KMS-11 (cell line): ENCODE results near the gene PAPPA2.

Experiments
- H2AFZ ChIP-seq: fragments of 200-600 bp; sonication (generic); 2 replicates; pipeline ENCODE4 v1.6.1; 2016; ENCODE audit warnings: antibody characterized with exemption, mixed run types, low read depth
- H3K27ac ChIP-seq: fragments of 200-600 bp; sonication (generic); 2 replicates; pipeline ENCODE4 v1.6.1; 2016; ENCODE audit warnings: mild to moderate bottlenecking, mixed run types
- H3K27me3 ChIP-seq: fragments of 200-600 bp; sonication (generic); 2 replicates; pipeline ENCODE4 v1.6.1; 2017; ENCODE audit warnings: mild to moderate bottlenecking, low read depth, mixed run types, moderate library complexity; ENCODE audit not compliant: insufficient read depth
- H3K36me3 ChIP-seq: fragments of 200-600 bp; sonication (generic); 2 replicates; pipeline ENCODE4 v1.6.1; 2017; ENCODE audit warnings: mild to moderate bottlenecking, mixed run types; ENCODE audit not compliant: insufficient read depth
- H3K4me1 ChIP-seq: fragments of 200-600 bp; sonication (generic); 2 replicates; pipeline ENCODE4 v1.6.1; 2016; ENCODE audit warnings: mild to moderate bottlenecking, low read depth, mixed run types; ENCODE audit not compliant: poor library complexity, severe bottlenecking
- H3K4me2 ChIP-seq: fragments of 200-600 bp; sonication (generic); 2 replicates; pipeline ENCODE4 v1.7.0; 2016; ENCODE audit warnings: mild to moderate bottlenecking, mixed run types
- H3K4me3 ChIP-seq: fragments of 200-600 bp; sonication (generic); IDR thresholded peaks from 2 replicates; pipeline ENCODE4 v1.6.1; 2017; ENCODE audit warnings: low read depth, low read length, mixed read lengths; ENCODE audit not compliant: insufficient read depth
- H3K79me2 ChIP-seq: fragments of 200-600 bp; sonication (generic); 2 replicates; pipeline ENCODE4 v1.6.1; 2016; ENCODE audit warnings: low read depth, mixed run types; ENCODE audit not compliant: insufficient read depth
- H3K9ac ChIP-seq: fragments of 200-600 bp; sonication (generic); 2 replicates; pipeline ENCODE4 v1.6.1; 2016; ENCODE audit warnings: mild to moderate bottlenecking, mixed run types
- H4K20me1 ChIP-seq: fragments of 200-600 bp; sonication (generic); 2 replicates; pipeline ENCODE4 v1.6.1; 2016; ENCODE audit warnings: mild to moderate bottlenecking, mixed run types; ENCODE audit not compliant: insufficient read depth
- CTCF ChIP-seq: fragments of 200-600 bp; sonication (generic); conservative IDR thresholded peaks from 2 replicates; pipeline ENCODE4 v1.6.1; 2017; ENCODE audit warnings: low read depth, mild to moderate bottlenecking, antibody characterized with exemption, low read length, moderate library complexity, mixed read lengths

PAPPA2 gene

GRCh38 chr1:176694713-176695112 lies 231.7 kb downstream of the PAPPA2 start:
- Histone ChIP-seq H3K27me3 (no peaks in the 10 kb centered on the region), H3K36me3 (no peaks in the 10 kb centered on the region), H4K20me1 (no peaks in the 10 kb centered on the region), H3K9ac (no peak overlapping the region), H3K27ac (no peak overlapping the region), H3K79me2 (no peaks in the 10 kb centered on the region), H2AFZ (no peak overlapping the region), H3K4me3 (peak overlapping the region; percentile 2), H3K4me2 (peak overlapping the region; percentile 81; the same call in 1 of the 2 replicates), H3K4me1 (peaks cover 90% of the 10 kb centered on the region)
- TF ChIP-seq CTCF: no peak

- Histone ChIP-seq H3K4me1 (peaks cover 90% of the 10 kb centered on the region), H3K4me2 (peak overlapping the region; percentile 41; the same call in 1 of the 2 replicates), H4K20me1 (no peaks in the 10 kb centered on the region), H2AFZ (no peak overlapping the region), H3K27ac (peak overlapping the region; percentile 35; the same call in 1 of the 2 replicates), H3K4me3 (no peak overlapping the region), H3K79me2 (no peaks in the 10 kb centered on the region), H3K36me3 (no peaks in the 10 kb centered on the region), H3K9ac (no peak overlapping the region), H3K27me3 (no peaks in the 10 kb centered on the region)
- TF ChIP-seq CTCF: no peak
Measured at GRCh38 chr1:176696109-176696508, 233.1 kb downstream of the PAPPA2 start.

GRCh38 chr1:176696689-176697088 lies 233.7 kb downstream of the PAPPA2 start:
- Histone ChIP-seq H3K79me2 (no peaks in the 10 kb centered on the region), H4K20me1 (no peaks in the 10 kb centered on the region), H3K27ac (peak overlapping the region; percentile 35; the same call in 1 of the 2 replicates), H3K27me3 (no peaks in the 10 kb centered on the region), H3K4me1 (peaks cover 91% of the 10 kb centered on the region), H3K4me2 (peak overlapping the region; percentile 41; the same call in 1 of the 2 replicates), H3K36me3 (no peaks in the 10 kb centered on the region), H3K9ac (no peak overlapping the region), H3K4me3 (no peak overlapping the region), H2AFZ (no peak overlapping the region)
- no peak for TF ChIP-seq CTCF

- Histone ChIP-seq H3K4me2 (no peak overlapping the region), H3K79me2 (no peaks in the 10 kb centered on the region), H4K20me1 (no peaks in the 10 kb centered on the region), H3K4me3 (no peak overlapping the region), H2AFZ (no peak overlapping the region), H3K4me1 (peaks cover 73% of the 10 kb centered on the region), H3K27me3 (no peaks in the 10 kb centered on the region), H3K9ac (no peak overlapping the region), H3K36me3 (no peaks in the 10 kb centered on the region), H3K27ac (no peak overlapping the region)
- no peak for TF ChIP-seq CTCF
Measured at GRCh38 chr1:176699821-176700220, 236.8 kb downstream of the PAPPA2 start.
